Smooth muscle cell (in vitro differentiated cells): Measurements from ENCODE around the gene GPR17. TPM values are rescaled to one million over a fixed set of nuclear protein-coding genes. Genes with fewer than 3 reads are reported as not detected.

ENCODE experiments used
- DNase-seq: peaks from one replicate; lab custom pipeline; 2025; ENCODE audit not compliant: unreplicated experiment; lab: John Stamatoyannopoulos, UW
- H2AFZ ChIP-seq: fragments of 200-600 bp; sonication (generic); 2 replicates; pipeline ENCODE4 v1.6.0; 2016; ENCODE audit warnings: antibody characterized with exemption, low read depth, mild to moderate bottlenecking
- H3F3A ChIP-seq: fragments of 200-600 bp; sonication (generic); 2 replicates; pipeline ENCODE4 v1.6.0; 2017; ENCODE audit warnings: antibody characterized with exemption, low read depth
- H3K27ac ChIP-seq: fragments of 200-600 bp; sonication (generic); 2 replicates; pipeline ENCODE4 v1.5.1; 2016; ENCODE audit warnings: low read depth, mild to moderate bottlenecking
- H3K27me3 ChIP-seq: fragments of 200-600 bp; sonication (generic); 2 replicates; pipeline ENCODE4 v1.6.1; 2016; ENCODE audit warnings: low read depth, mild to moderate bottlenecking
- H3K36me3 ChIP-seq: fragments of 200-600 bp; sonication (generic); 2 replicates; pipeline ENCODE4 v1.5.1; 2016; ENCODE audit warnings: low read depth
- H3K4me1 ChIP-seq: fragments of 200-600 bp; sonication (generic); 2 replicates; pipeline ENCODE4 v1.5.1; 2016; ENCODE audit warnings: low read depth
- H3K4me2 ChIP-seq: fragments of 200-600 bp; sonication (generic); 2 replicates; pipeline ENCODE4 v1.6.0; 2016; ENCODE audit warnings: mild to moderate bottlenecking
- H3K4me3 ChIP-seq: fragments of 200-600 bp; sonication (generic); 2 replicates; pipeline ENCODE4 v1.5.1; 2016; ENCODE audit warnings: mild to moderate bottlenecking
- H3K79me2 ChIP-seq: fragments of 200-600 bp; sonication (generic); 2 replicates; pipeline ENCODE4 v1.6.0; 2016; ENCODE audit warnings: low read depth, mild to moderate bottlenecking
- H3K9ac ChIP-seq: fragments of 200-600 bp; sonication (generic); 2 replicates; pipeline ENCODE4 v1.6.0; 2016; ENCODE audit warnings: low read depth
- H3K9me3 ChIP-seq: fragments of 200-600 bp; sonication (generic); replicated peaks from 2 replicates; pipeline ENCODE4 v1.5.1; 2016; ENCODE audit warnings: low read depth
- H4K20me1 ChIP-seq: fragments of 200-600 bp; sonication (generic); 2 replicates; pipeline ENCODE4 v1.6.0; 2016; ENCODE audit warnings: low read depth
- WGBS: methylation state at CpG from one replicate; pipeline ENCODE4 v1.1.7; 2016; ENCODE audit warnings: low lambda C conversion rate; 5-methylcytosine and 5-hydroxymethylcytosine counted together
- polyA plus RNA-seq: library from polyadenylated mRNA; unstranded; fragments of >200 nt; fragmentation: Nextera tagmentation; extraction: Ambion mirVana; gene quantifications from 2 replicates; pipeline ENCODE4 v1.2.1, GENCODE V29; 2016
- total RNA-seq: library from RNA; depleted of rRNA; stranded (reverse); fragments of >200 nt; gene quantifications from 2 replicates; pipeline ENCODE4 v1.2.3, GENCODE V29; 2014
- TF ChIP-seq, protein P1 (sequence below): fragments of 200-600 bp; sonication (generic); IDR thresholded peaks from 2 replicates; pipeline ENCODE4 v1.5.1; 2017; ENCODE audit warnings: borderline replicate concordance, mild to moderate bottlenecking, antibody characterized with exemption; ENCODE audit not compliant: insufficient read depth, poor library complexity, severe bottlenecking

GPR17 gene
- total and polyA plus RNA-seq, 2 experiments from 2014 or later = not detected

DNA sequence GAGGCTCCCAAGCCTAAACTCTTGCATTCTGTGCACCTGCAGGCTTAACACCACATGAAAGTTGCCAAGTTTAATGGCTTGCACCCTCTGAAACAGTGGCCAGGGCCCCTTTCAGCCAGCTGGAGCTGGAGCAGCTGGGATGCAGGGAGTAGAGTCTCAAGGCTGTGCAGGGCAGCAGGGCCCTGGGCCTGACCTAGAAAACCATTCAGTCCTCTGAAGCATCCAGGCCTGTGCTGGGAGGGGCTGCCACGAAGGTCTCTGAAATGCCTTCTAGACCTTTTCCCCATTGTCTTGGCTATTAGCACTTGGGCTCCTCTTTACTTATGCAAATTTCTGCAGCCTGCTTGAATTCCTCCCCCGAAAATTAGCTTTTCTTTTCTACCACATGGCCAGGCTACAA lies 44.7 kb downstream of the GPR17 start:
- Histone ChIP-seq H3K9ac (no peak overlapping the region), H3K9me3 (peaks cover 8% of the 10 kb centered on the region), H4K20me1 (no peaks in the 10 kb centered on the region), H3K36me3 (no peaks in the 10 kb centered on the region), H2AFZ (no peak overlapping the region), H3K79me2 (no peaks in the 10 kb centered on the region), H3K27me3 (no peaks in the 10 kb centered on the region), H3K27ac (no peak overlapping the region), H3K4me2 (no peak overlapping the region), H3F3A (peaks cover 13% of the 10 kb centered on the region), H3K4me1 (peaks cover 6% of the 10 kb centered on the region), H3K4me3 (no peak overlapping the region)
- whole genome bisulfite sequencing = 90% methylated on average over 2 of the region's 2 CpGs
- DNase-seq = no peak
- TF ChIP-seq, protein P1, sequence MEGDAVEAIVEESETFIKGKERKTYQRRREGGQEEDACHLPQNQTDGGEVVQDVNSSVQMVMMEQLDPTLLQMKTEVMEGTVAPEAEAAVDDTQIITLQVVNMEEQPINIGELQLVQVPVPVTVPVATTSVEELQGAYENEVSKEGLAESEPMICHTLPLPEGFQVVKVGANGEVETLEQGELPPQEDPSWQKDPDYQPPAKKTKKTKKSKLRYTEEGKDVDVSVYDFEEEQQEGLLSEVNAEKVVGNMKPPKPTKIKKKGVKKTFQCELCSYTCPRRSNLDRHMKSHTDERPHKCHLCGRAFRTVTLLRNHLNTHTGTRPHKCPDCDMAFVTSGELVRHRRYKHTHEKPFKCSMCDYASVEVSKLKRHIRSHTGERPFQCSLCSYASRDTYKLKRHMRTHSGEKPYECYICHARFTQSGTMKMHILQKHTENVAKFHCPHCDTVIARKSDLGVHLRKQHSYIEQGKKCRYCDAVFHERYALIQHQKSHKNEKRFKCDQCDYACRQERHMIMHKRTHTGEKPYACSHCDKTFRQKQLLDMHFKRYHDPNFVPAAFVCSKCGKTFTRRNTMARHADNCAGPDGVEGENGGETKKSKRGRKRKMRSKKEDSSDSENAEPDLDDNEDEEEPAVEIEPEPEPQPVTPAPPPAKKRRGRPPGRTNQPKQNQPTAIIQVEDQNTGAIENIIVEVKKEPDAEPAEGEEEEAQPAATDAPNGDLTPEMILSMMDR = no peak

DNA sequence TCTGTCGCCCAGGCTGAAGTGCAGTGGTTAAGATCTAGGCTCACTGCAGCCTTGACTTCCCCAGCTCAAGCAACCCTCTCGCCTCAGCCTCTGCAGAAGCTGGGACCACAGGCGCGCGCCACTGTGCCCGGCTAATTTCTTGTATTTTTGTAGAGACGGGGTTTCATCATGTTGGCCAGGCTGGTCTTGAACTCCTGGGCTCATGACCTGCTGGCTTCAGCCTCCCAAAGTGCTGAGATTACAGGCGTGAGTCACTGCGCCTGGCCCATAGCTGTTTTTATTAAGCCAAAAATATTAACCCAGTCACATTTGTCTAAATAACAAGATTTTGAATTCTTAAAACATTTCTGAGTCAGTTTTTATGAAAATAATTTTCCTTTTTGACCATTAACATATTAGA lies 49.0 kb downstream of the GPR17 start:
- TF ChIP-seq, protein P1 = no peak
- H3K9me3 ChIP-seq = peaks cover 2% of the 10 kb centered on the region
- no peaks in the 10 kb centered on the region for H3K27me3 ChIP-seq
- H3K4me3 ChIP-seq = peak overlapping the region; percentile 42
- H3K27ac ChIP-seq = no peak overlapping the region
- H3K79me2 ChIP-seq = no peaks in the 10 kb centered on the region
- DNase-seq = no peak
- H3K9ac ChIP-seq = no peak overlapping the region
- H3K4me1 ChIP-seq = no peaks in the 10 kb centered on the region
- H4K20me1 ChIP-seq = no peaks in the 10 kb centered on the region
- 95% methylated on average over 9 of the region's 9 CpGs for WGBS
- H3K4me2 ChIP-seq = peak overlapping the region; percentile 88
- no peaks in the 10 kb centered on the region for H3F3A ChIP-seq
- no peaks in the 10 kb centered on the region for H3K36me3 ChIP-seq
- peak overlapping the region; percentile 69 for H2AFZ ChIP-seq

DNA sequence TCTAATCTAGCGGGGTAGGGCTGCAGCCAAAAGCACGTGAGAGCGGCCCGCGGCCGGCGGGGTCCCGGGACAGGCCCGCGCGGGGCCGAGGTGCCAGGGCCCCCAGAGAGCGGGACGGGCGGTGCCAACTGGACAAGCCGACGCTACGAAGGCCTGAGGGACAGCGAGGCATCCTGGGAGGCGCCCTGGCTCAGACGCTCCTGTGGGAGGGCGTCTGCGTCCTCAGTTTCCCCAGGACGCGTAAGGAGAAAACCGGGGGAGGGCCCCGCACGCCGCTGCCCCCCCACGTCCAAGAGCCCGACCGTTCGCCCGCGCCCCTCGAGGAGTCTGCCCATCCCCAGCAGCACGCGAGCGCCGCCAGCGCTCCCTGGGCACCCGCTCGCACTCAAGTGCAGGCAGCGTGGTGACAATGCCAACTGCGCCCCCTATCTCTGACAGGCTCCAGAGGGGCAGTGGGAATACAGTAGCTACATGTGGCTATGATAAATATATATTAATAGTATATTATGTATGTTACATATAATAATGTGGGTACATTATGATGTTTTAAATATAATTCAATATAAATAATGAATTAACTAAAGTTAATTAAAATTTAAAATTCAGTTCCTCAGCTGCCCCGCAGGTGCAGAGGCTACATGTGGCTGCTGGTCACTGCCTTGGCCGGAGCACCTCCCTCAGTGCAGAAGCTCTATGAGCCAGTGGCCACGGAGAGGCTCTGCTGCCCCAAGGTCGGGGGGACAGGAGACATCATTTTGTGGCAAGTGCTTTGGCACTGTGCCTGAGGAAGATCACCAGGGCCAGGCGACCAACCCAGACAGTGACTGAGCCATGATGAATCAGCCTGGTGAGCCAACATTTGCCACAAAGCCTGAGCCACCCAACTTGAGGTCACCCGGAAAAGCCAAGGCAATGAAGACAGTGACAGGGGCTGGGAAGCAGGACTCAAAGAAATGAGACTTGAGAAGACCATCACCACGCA lies 49.8 kb downstream of the GPR17 start:
- TF ChIP-seq, protein P1 = peak; percentile 45
- no peaks in the 10 kb centered on the region for H3K79me2 ChIP-seq
- no peak overlapping the region for H3K9ac ChIP-seq
- H3K4me1 ChIP-seq = peaks cover 3% of the 10 kb centered on the region
- H3F3A ChIP-seq = no peaks in the 10 kb centered on the region
- peak overlapping the region; percentile 69 for H2AFZ ChIP-seq
- DNase-seq = no peak
- H4K20me1 ChIP-seq = no peaks in the 10 kb centered on the region
- no peaks in the 10 kb centered on the region for H3K27me3 ChIP-seq
- 41% methylated on average over 48 of the region's 52 CpGs for WGBS
- peak overlapping the region; percentile 42 for H3K4me3 ChIP-seq
- H3K4me2 ChIP-seq = peak overlapping the region; percentile 88
- peaks cover 1% of the 10 kb centered on the region for H3K9me3 ChIP-seq
- no peak overlapping the region for H3K27ac ChIP-seq
- no peaks in the 10 kb centered on the region for H3K36me3 ChIP-seq
